ENCODE data around the gene CRADD.
"Not testable (repeated sequence)": the region's sequence is repeated elsewhere in the genome, so short reads cannot be mapped to it uniquely, and the experiment has no call there.

Gene CRADD

DNA sequence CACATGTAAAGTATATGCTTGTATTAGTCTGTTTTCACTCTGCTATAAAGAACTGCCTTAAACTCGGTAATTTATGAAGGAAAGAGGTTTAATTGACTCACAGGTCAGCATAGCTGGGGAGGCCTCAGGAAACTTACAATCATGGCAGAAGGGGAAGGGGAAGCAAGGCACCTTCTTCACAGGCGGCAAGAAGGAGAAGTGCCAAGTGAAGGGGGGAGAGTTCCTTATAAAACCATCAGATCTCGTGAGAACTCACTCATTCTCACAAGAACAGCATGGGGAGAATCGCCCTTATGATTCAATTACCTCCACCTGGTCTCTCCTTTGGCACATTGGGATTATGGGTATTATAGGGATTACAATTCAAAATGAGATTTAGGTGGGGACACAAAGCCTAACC, 241.7 kb downstream of the CRADD start:
- TF ChIP-seq, protein P1, sequence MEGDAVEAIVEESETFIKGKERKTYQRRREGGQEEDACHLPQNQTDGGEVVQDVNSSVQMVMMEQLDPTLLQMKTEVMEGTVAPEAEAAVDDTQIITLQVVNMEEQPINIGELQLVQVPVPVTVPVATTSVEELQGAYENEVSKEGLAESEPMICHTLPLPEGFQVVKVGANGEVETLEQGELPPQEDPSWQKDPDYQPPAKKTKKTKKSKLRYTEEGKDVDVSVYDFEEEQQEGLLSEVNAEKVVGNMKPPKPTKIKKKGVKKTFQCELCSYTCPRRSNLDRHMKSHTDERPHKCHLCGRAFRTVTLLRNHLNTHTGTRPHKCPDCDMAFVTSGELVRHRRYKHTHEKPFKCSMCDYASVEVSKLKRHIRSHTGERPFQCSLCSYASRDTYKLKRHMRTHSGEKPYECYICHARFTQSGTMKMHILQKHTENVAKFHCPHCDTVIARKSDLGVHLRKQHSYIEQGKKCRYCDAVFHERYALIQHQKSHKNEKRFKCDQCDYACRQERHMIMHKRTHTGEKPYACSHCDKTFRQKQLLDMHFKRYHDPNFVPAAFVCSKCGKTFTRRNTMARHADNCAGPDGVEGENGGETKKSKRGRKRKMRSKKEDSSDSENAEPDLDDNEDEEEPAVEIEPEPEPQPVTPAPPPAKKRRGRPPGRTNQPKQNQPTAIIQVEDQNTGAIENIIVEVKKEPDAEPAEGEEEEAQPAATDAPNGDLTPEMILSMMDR (IDR thresholded peaks at IDR 0.05; ENCODE audit: insufficient read depth, missing control alignments) = no peak
- DNase-seq (ENCODE audit: insufficient read length, low spot score) (no peak), FAIRE-seq (no peak)

DNA sequence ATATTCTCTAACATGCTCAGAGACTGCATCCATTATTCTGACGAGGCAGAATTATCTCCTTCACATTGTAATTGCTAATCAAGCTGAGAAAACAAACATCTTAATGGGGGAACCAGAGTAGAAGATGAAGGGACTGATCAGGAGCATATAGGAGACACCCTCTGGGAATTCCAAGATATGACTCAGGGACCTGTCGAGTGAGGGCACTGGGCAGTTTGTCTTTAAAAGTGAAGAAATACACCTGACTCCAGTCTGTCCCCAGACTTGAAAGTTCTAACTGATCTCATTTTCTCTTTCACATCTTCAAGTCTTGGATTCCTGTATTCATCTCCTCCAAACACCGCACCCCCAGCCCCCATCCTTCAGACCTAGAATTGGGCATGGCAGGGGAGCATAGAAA, 244.3 kb downstream of the CRADD start:
- DNase-seq (ENCODE audit: insufficient read length, low spot score) (no peak), FAIRE-seq (no peak)
- TF ChIP-seq, protein P1 (IDR thresholded peaks at IDR 0.05; ENCODE audit: insufficient read depth, missing control alignments) = no peak

DNA sequence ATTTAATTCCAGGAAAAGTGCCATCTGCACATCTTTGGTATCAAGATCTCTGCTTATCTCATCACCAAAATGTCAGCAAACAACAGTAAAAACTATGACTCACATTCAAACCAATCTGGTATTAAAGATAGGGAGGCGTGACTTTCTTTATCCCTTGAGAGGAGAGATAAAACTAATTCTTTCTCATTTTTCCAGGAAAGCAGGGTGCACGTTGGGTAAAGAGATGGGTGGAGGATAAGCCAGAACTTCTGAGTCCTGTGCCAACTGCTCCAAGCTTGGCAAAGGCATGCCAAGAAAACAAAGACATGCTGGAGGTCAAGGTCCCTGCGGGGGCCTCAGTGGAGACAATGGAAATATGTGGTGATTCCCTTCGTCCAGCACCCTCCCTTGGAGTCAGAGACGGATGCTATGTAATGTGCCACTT, 245.4 kb downstream of the CRADD start:
- FAIRE-seq = no peak
- DNase-seq (ENCODE audit: insufficient read length, low spot score) = no peak
- TF ChIP-seq, protein P1 (IDR thresholded peaks at IDR 0.05; ENCODE audit: insufficient read depth, missing control alignments) = no peak

DNA sequence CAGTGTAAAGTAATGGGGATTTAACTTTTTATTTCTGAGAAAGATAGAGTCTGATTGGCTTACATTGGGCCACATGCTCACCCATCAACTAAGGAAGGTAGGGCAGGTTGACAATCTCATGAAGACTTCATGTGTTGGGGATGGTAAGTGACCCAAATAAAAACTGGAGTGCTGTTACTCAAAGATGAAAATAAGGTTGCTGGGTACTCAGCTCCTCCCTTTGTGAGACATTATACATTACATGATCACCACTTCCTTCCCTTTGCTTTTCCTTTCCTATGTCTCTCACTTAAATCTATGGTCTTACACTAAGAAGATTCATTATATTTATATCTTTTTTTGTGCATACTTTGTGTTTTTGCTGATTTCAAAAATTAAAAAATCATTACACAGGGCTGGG, 247.2 kb downstream of the CRADD start:
- FAIRE-seq (no peak), DNase-seq (ENCODE audit: insufficient read length, low spot score) (no peak)
- TF ChIP-seq, protein P1 (IDR thresholded peaks at IDR 0.05; ENCODE audit: insufficient read depth, missing control alignments) = no peak

DNA sequence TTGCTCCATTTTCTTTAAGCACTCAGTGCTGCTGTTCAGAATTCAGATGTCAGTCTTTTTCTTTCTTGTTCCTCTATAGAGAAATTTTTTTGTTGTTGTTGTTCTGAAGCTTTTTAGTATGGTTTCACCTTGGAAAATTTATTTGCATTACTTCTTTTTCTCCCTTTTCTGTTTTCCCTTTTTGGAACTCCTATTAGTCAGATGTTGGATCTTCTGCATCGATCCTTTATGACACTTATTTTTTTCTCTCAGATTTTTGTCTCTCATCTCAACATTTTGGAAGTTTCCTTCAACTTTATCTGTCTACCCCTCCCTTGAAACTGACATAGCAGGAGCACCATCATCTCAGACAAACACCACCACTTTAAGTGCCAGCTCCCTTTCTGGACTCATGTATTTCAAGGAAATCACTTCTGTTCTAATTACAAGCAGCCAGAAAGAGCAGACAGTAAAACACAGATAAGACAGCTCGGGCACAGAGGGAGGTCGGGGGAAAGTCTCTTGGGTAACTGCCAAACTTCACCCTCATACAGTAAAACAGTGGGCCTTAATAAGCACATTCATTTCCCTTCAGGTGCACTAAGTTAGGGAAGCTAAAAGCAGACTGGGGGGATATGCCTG, 248.5 kb downstream of the CRADD start:
- no peak for DNase-seq (ENCODE audit: insufficient read length, low spot score)
- TF ChIP-seq, protein P1 (IDR thresholded peaks at IDR 0.05; ENCODE audit: insufficient read depth, missing control alignments) = no peak
- no peak for FAIRE-seq

DNA sequence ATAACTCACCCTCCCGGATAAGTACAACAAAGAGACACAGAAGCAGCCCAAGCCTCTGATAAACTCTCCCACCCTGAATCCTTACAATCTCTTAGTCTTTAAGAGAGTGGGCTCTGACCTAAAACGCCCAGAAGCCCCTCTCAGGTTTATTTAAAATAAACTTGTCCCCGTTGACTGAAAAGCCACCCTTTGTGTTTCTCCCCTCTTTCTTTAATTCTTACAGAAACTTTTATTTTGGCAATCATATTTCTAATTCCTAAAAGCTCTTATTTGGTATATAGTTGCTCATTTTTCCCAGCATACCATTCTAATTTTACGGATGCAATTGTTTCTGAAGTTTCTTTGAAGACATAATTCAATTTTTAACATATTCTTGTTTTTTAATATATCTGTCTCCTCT, 249.1 kb downstream of the CRADD start:
- FAIRE-seq = no peak
- DNase-seq (ENCODE audit: insufficient read length, low spot score) = no peak
- TF ChIP-seq, protein P1 (IDR thresholded peaks at IDR 0.05; ENCODE audit: insufficient read depth, missing control alignments) = no peak

DNA sequence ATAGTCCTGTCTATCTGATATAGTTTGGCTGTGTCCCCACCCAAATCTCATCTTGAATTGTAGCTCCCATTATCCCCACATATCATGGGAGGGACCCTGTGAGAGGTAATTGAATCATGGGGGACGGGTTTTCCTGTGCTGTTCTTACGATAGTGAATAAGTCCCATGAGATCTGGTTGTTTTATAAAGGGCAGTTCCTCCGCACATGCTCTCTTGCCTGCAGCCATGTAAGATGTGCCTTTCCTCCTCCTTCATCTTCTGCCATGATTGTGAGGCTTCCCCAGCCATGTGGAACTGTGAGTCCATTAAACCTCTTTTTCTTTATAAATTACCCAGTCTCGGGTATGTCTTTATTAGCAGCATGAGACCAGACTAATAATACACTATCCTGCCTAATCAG, 251.9 kb downstream of the CRADD start:
- not testable (repeated sequence) for FAIRE-seq; DNase-seq (ENCODE audit: insufficient read length, low spot score)

DNA sequence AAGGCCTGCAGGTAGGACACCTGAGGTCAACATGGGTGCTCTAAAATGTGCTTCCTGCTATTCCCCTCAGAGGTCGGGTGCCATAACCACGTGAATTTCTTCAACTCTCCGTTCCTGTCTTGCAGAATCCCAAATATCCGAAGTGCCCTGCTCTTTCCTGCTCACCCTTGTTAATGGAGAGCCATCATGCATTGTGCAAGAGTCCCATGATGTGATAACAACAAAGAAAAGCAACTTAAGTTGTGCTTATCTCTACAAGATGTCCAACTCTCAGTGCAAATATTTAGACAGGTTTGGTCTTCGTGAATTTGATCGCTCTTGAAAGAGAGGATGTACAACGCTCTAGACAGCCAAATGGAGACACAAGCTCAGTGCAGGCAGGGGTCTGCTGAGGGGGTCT, 260.6 kb downstream of the CRADD start:
- FAIRE-seq (no peak), DNase-seq (ENCODE audit: insufficient read length, low spot score) (no peak)
- TF ChIP-seq, protein P1 (IDR thresholded peaks at IDR 0.05; ENCODE audit: insufficient read depth, missing control alignments) = no peak
